ENCODE results near the gene CAMK1D.

- TF ChIP-seq POLR2AphosphoS5 (IDR thresholded peaks at IDR 0.05; ENCODE audit: low read depth), result no peak
- no peak for TF ChIP-seq EZH2 (IDR thresholded peaks at IDR 0.05; ENCODE audit: low read depth, unreplicated experiment)
- TF ChIP-seq EZH2phosphoT487 (IDR thresholded peaks at IDR 0.05; ENCODE audit: unreplicated experiment), result no peak
- TF ChIP-seq, protein P1, sequence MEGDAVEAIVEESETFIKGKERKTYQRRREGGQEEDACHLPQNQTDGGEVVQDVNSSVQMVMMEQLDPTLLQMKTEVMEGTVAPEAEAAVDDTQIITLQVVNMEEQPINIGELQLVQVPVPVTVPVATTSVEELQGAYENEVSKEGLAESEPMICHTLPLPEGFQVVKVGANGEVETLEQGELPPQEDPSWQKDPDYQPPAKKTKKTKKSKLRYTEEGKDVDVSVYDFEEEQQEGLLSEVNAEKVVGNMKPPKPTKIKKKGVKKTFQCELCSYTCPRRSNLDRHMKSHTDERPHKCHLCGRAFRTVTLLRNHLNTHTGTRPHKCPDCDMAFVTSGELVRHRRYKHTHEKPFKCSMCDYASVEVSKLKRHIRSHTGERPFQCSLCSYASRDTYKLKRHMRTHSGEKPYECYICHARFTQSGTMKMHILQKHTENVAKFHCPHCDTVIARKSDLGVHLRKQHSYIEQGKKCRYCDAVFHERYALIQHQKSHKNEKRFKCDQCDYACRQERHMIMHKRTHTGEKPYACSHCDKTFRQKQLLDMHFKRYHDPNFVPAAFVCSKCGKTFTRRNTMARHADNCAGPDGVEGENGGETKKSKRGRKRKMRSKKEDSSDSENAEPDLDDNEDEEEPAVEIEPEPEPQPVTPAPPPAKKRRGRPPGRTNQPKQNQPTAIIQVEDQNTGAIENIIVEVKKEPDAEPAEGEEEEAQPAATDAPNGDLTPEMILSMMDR (conservative IDR thresholded peaks at IDR 0.05; ENCODE audit: low read depth in 2 of 2), result no peak
- TF ChIP-seq JUNB (IDR thresholded peaks at IDR 0.05; ENCODE audit: unreplicated experiment), result no peak
- TF ChIP-seq ZNF114 (CRISPR knock-in tag; IDR thresholded peaks at IDR 0.05), result no peak
- TF ChIP-seq REST (IDR thresholded peaks at IDR 0.05; ENCODE audit: unreplicated experiment), result no peak
- no peak for TF ChIP-seq CREB1 (CRISPR knock-in tag; IDR thresholded peaks at IDR 0.05; ENCODE audit: low read depth)
- no peak for TF ChIP-seq ZNF331 (CRISPR knock-in tag; IDR thresholded peaks at IDR 0.05; ENCODE audit: low read depth)
Measured at GRCh38 chr10:12602521-12602920, 253.2 kb downstream of the CAMK1D start.
